ENCODE measurements around the gene UBE2L5. TPM values are rescaled to one million over a fixed set of nuclear protein-coding genes. Genes with fewer than 3 reads are reported as not detected.

The UBE2L5 gene
- total RNA-seq, 2 donors from 2014 or later = 1.1 TPM; not detected in 1

GRCh38 chr13:30415430-30416030 is 6.8 kb upstream of the UBE2L5 start:
- H3K4me1 ChIP-seq (ENCODE audit: control insufficient read depth in 1 of 2, low read depth in 2 of 2) = peaks cover 0 to 2% of the 10 kb centered on the region in 2 donors
- TF ChIP-seq CTCF (IDR thresholded peaks at IDR 0.05) = no peak
- no peak overlapping the region for H3K27ac ChIP-seq
- H3K27me3 ChIP-seq (replicated peaks; ENCODE audit: insufficient read depth) = no peaks in the 10 kb centered on the region
- H3K4me3 ChIP-seq = no peak overlapping the region
- DNase-seq (ENCODE audit: low spot score) (no peak), ATAC-seq (ENCODE audit: insufficient number of reproducible peaks, low FRiP score, low read depth) (no peak)
- H3K36me3 ChIP-seq = no peaks in the 10 kb centered on the region
- no peaks in the 10 kb centered on the region for H3K9me3 ChIP-seq

- no peak for ATAC-seq (ENCODE audit: insufficient number of reproducible peaks, low FRiP score, low read depth)
- Histone ChIP-seq H3K9me3 (no peaks in the 10 kb centered on the region), H3K27ac (no peak overlapping the region), H3K27me3 (replicated peaks; ENCODE audit: insufficient read depth) (no peaks in the 10 kb centered on the region), H3K4me3 (no peak overlapping the region), H3K36me3 (no peaks in the 10 kb centered on the region), H3K4me1 (ENCODE audit: control insufficient read depth in 1 of 2, low read depth in 2 of 2) (peaks cover 4 to 11% of the 10 kb centered on the region in 2 donors)
- DNase-seq (ENCODE audit: low spot score) = no peak
- TF ChIP-seq CTCF (IDR thresholded peaks at IDR 0.05) = no peak
Observed at GRCh38 chr13:30416471-30416870, 5.8 kb upstream of the UBE2L5 start.

GRCh38 chr13:30418075-30418716 is 4.1 kb upstream of the UBE2L5 start:
- no peak for DNase-seq (ENCODE audit: low spot score)
- no peak for TF ChIP-seq CTCF (IDR thresholded peaks at IDR 0.05)
- H3K4me3 ChIP-seq = no peak overlapping the region
- no peaks in the 10 kb centered on the region for H3K9me3 ChIP-seq
- no peaks in the 10 kb centered on the region for H3K36me3 ChIP-seq
- peaks cover 8 to 17% of the 10 kb centered on the region in 2 donors for H3K4me1 ChIP-seq (ENCODE audit: control insufficient read depth in 1 of 2, low read depth in 2 of 2)
- H3K27me3 ChIP-seq (replicated peaks; ENCODE audit: insufficient read depth) = no peaks in the 10 kb centered on the region
- H3K27ac ChIP-seq = no peak overlapping the region
- no peak for ATAC-seq (ENCODE audit: insufficient number of reproducible peaks, low FRiP score, low read depth)

- no peaks in the 10 kb centered on the region for H3K36me3 ChIP-seq
- TF ChIP-seq CTCF (IDR thresholded peaks at IDR 0.05) = no peak
- H3K4me3 ChIP-seq = no peak overlapping the region
- no peak overlapping the region for H3K27ac ChIP-seq
- H3K4me1 ChIP-seq (ENCODE audit: control insufficient read depth in 1 of 2, low read depth in 2 of 2) = peaks cover 10 to 24% of the 10 kb centered on the region in 2 donors
- DNase-seq (ENCODE audit: low spot score) (no peak), ATAC-seq (ENCODE audit: insufficient number of reproducible peaks, low FRiP score, low read depth) (no peak)
- H3K27me3 ChIP-seq (replicated peaks; ENCODE audit: insufficient read depth) = no peaks in the 10 kb centered on the region
- H3K9me3 ChIP-seq = no peaks in the 10 kb centered on the region
Observed at GRCh38 chr13:30418717-30419459, 3.4 kb upstream of the UBE2L5 start.
